Thyroid gland (tissue), 4 donors: ENCODE measurements around the gene TATDN2. TPM values are rescaled to one million over a fixed set of nuclear protein-coding genes. Genes with fewer than 3 reads are reported as not detected.

ENCODE experiments used
- DNase-seq, 2 donors: peaks; one replicate each; pipeline ENCODE4 v3.0.0-alpha.2; 2019
- H3K27ac ChIP-seq, 3 donors: fragments of 200-600 bp; sonication (generic); 1 replicate in 2 of 3; 2 replicates in 1 of 3; pipeline ENCODE4 v1.5.1; 2016 to 2019; ENCODE audit warnings: mild to moderate bottlenecking in 1 of 3, moderate library complexity in 1 of 3
- H3K27me3 ChIP-seq: fragments of 200-600 bp; sonication (generic); one replicate; pipeline ENCODE4 v1.5.1; 2019
- H3K36me3 ChIP-seq, 2 donors: fragments of 200-600 bp; sonication (generic); one replicate each; pipeline ENCODE4 v1.5.1; 2016 to 2019
- H3K4me1 ChIP-seq, 2 donors: fragments of 200-600 bp; sonication (generic); one replicate each; pipeline ENCODE4 v1.5.1; 2017 to 2019
- H3K4me3 ChIP-seq, 3 donors: fragments of 200-600 bp; sonication (generic); replicated peaks in 1 of 3; 1 replicate in 2 of 3; 2 replicates in 1 of 3; pipeline ENCODE4 v1.5.1; 2016; ENCODE audit warnings: mild to moderate bottlenecking in 1 of 3
- H3K9me3 ChIP-seq: fragments of 200-600 bp; sonication (generic); one replicate; pipeline ENCODE4 v1.5.1; 2017
- CTCF ChIP-seq, 6 experiments: fragments of 200-600 bp in 3 of 6; fragments of 450-650 bp in 3 of 6; sonication (generic) in 3 of 6; IDR thresholded peaks; one replicate each; pipeline ENCODE4 v1.5.1; 2016 to 2019; ENCODE audit warnings: antibody characterized with exemption in 6 of 6, mild to moderate bottlenecking in 2 of 6, inconsistent platforms in 1 of 6, moderate library complexity in 1 of 6
- POLR2A ChIP-seq, 2 donors: fragments of 450-650 bp; IDR thresholded peaks; one replicate each; pipeline ENCODE4 v1.6.1; 2017; ENCODE audit warnings: antibody characterized with exemption in 2 of 2, mild to moderate bottlenecking in 2 of 2, moderate library complexity in 1 of 2
- WGBS, 2 donors: methylation state at CpG; one replicate each; pipeline ENCODE4 v1.1.5; 2017; 5-methylcytosine and 5-hydroxymethylcytosine counted together
- intact Hi-C: fragments of 100-400 bp; cut with DNase I; formaldehyde crosslinking; loops from one replicate; pipeline ENCODE4 v1.15.1; 2023
- total RNA-seq, 4 donors: library from RNA; depleted of rRNA; stranded (reverse); fragments of >200 nt; gene quantifications; one replicate each; pipeline ENCODE4 v1.2.3, GENCODE V29; 2016

TATDN2 gene
- total RNA-seq, 4 donors from 2014 or later, result 21.4 to 37.1 (median 30.1) TPM

DNA sequence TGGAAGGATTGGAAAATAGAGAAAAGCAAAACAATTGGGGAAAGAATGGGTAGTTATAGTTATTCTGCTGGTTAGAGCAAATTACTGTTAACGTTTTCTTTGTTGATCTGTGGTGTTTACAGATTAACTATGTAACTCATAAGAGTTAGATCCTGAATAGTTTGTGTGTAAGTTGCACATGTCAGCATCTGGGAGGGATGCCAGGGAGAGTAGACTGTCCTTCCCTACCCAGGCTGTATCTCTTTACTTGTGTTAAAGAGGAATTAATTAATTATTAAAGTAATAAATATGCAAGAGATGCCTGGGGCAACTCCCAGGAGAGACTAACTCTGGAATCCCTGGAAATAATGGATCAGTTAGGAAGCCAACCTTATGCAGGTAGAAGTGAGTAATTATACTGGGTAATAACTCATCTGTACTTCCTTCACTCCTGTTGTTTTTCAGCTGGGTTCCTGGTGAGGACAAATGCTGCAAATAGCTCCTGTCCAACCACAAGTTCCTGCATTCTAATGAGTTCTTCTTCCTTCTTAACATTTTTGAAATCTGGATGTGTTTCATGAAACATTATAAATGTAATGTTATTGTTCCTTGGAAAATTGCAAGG is 25.5 kb downstream of the TATDN2 start:
- H3K4me3 ChIP-seq, result no peak overlapping the region
- TF ChIP-seq CTCF (IDR thresholded peaks at IDR 0.05), result no peak
- TF ChIP-seq POLR2A (IDR thresholded peaks at IDR 0.05), result no peak
- no peak overlapping the region for H3K27ac ChIP-seq
- intact Hi-C loops, result no loop called here
- peaks cover 6% of the 10 kb centered on the region in 2 donors for H3K4me1 ChIP-seq
- H3K36me3 ChIP-seq, result peaks cover 14 to 17% of the 10 kb centered on the region in 2 donors
- WGBS, 2 donors, result 59 to 66% methylated on average over 1 of the region's 1 CpG
- no peaks in the 10 kb centered on the region for H3K9me3 ChIP-seq
- no peaks in the 10 kb centered on the region for H3K27me3 ChIP-seq
- DNase-seq, result no peak

GRCh38 chr3:10274601-10275000 is 26.3 kb downstream of the TATDN2 start:
- 82 to 92% methylated on average over 1 of the region's 1 CpG for WGBS, 2 donors
- no peak for DNase-seq
- Histone ChIP-seq H3K27ac (no peak overlapping the region), H3K4me3 (no peak overlapping the region), H3K27me3 (no peaks in the 10 kb centered on the region), H3K4me1 (peaks cover 6% of the 10 kb centered on the region in 2 donors), H3K36me3 (peaks cover 22 to 25% of the 10 kb centered on the region in 2 donors), H3K9me3 (no peaks in the 10 kb centered on the region)
- intact Hi-C loops, result no loop called here
- TF ChIP-seq POLR2A (IDR thresholded peaks at IDR 0.05), result no peak
- no peak for TF ChIP-seq CTCF (IDR thresholded peaks at IDR 0.05)

DNA sequence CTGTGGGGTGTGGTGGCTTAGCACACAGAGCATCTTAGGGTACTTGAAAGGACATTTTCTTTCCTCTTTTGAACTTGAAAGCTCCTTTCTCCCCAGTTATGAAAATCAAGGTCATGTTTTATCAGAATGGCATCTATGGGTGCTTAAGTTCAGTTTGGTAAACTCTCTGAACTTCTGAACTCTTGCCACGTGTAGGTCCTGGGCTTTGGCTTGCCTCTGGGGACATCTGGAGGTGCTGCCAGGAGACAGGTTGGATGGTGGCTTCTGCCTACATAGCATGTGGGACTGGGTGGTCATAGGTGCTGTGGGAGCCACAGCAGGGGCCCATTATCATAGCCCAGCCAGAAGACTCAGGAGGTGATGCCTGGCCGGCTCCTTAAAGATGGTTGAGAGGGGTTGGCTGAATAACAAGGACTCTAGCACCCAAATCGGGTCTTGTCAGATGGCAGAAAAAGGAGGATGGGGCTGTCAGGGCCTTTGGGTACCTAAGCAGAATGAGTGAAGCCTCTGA is 28.9 kb downstream of the TATDN2 start:
- TF ChIP-seq POLR2A (IDR thresholded peaks at IDR 0.05) (no peak), CTCF (IDR thresholded peaks at IDR 0.05) (no peak)
- Histone ChIP-seq H3K36me3 (peaks cover 22 to 24% of the 10 kb centered on the region in 2 donors), H3K4me3 (no peak overlapping the region), H3K9me3 (no peaks in the 10 kb centered on the region), H3K4me1 (peaks cover 6 to 10% of the 10 kb centered on the region in 2 donors), H3K27me3 (no peaks in the 10 kb centered on the region), H3K27ac (no peak overlapping the region)
- WGBS, 2 donors, result 81 to 86% methylated on average over 3 of the region's 3 CpGs
- intact Hi-C loops, result no loop called here
- no peak for DNase-seq

DNA sequence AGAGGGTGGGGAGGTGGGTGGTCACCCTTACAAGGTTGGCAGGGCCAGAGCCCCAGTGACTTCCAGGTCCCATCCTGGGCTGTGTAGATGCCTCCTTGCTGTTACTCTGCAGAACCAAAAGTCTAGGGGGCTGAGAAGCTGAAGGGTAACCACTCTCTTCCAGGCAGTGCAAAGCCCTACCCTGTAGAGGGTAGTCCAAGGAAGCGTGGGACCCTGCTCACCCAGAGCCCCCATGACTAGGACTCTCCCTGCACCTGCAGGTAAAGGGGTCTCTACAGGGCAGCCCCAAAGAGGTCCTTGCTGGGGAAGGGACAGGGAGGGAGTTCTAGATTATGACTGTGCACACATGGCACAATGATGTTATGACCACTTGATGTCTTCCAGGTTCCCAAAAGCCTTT is 30.2 kb downstream of the TATDN2 start:
- Histone ChIP-seq H3K9me3 (no peaks in the 10 kb centered on the region), H3K4me3 (no peak overlapping the region), H3K27me3 (no peaks in the 10 kb centered on the region), H3K4me1 (peaks cover 5 to 14% of the 10 kb centered on the region in 2 donors), H3K27ac (no peak overlapping the region), H3K36me3 (peaks cover 22 to 24% of the 10 kb centered on the region in 2 donors)
- no peak for DNase-seq
- no peak for TF ChIP-seq POLR2A (IDR thresholded peaks at IDR 0.05)
- intact Hi-C loops, result no loop called here
- 100% methylated on average over 1 of the region's 1 CpG; no CpG with 5 or more reads in 1 of the 2 donors for WGBS, 2 donors

- intact Hi-C loops, result no loop called here
- DNase-seq, result no peak
- whole genome bisulfite sequencing, 2 donors, result 92 to 94% methylated on average over 13 of the region's 13 CpGs
These were observed 31.3 kb downstream of the TATDN2 start for GRCh38 chr3:10279384-10280176.

More at GRCh38 chr3:10279384-10280176, 31.3 kb downstream of the TATDN2 start:
- Histone ChIP-seq H3K4me1 (peaks cover 15% of the 10 kb centered on the region in 2 donors), H3K36me3 (peaks cover 22 to 24% of the 10 kb centered on the region in 2 donors), H3K27me3 (no peaks in the 10 kb centered on the region), H3K27ac (no peak overlapping the region), H3K9me3 (no peaks in the 10 kb centered on the region), H3K4me3 (no peak overlapping the region)
- TF ChIP-seq CTCF (IDR thresholded peaks at IDR 0.05) (no peak), POLR2A (IDR thresholded peaks at IDR 0.05) (no peak)
